ENCODE results near the gene WWC1. TPM values are rescaled to one million over a fixed set of nuclear protein-coding genes. Genes with fewer than 3 reads are reported as not detected.

The WWC1 gene
- total RNA-seq, 2 experiments from 2014 or later = 1.7 to 2.1 TPM

DNA sequence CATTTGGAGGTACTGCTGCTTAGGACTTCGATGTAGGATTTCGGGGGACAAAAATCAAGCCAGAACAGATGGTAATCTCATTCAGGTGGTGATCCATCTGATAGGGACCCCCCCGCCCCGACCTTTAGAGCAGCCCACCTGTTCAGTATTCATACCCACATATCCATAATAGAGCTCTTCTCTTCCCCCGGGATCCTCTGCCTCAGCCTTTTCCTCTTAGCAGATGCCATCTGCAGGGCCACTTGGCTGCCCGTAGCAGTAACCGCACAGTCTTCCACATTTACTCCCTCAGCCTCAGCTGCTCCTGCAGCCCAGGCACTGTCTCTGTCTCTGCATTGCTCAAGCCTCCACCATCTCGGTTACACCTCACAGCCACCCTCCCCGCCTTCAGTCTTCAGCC is 129.0 kb downstream of the WWC1 start:
- H3K4me3 Mint-ChIP-seq = no peak overlapping the region
- no peak for DNase-seq
- no peak overlapping the region for H3K27ac Mint-ChIP-seq
- H3K4me1 Mint-ChIP-seq (ENCODE audit: low read depth) = no peaks in the 10 kb centered on the region
- intact Hi-C loops (cut with micrococcal nuclease) = no loop called here
- no peaks in the 10 kb centered on the region for H3K27me3 Mint-ChIP-seq (ENCODE audit: low read depth)
- CTCF ChIA-PET = no interaction called here
- H3K36me3 Mint-ChIP-seq (ENCODE audit: low read depth) = no peaks in the 10 kb centered on the region
- H3K9me3 Mint-ChIP-seq = no peaks in the 10 kb centered on the region

GRCh38 chr5:168422431-168422830 is 131.0 kb downstream of the WWC1 start:
- no peaks in the 10 kb centered on the region for H3K9me3 Mint-ChIP-seq
- intact Hi-C loops (cut with micrococcal nuclease) = loop anchor here (1.0 kb wide), 1 partner anchor 153 kb away; no protein-coding TSS in a partner anchor
- H3K27ac Mint-ChIP-seq = no peak overlapping the region
- CTCF ChIA-PET = interaction anchor here (1.2 to 1.4 kb wide), 3 partner anchors 12 to 153 kb away, joined by 3 to 4 read pairs (median 4); no protein-coding TSS in a partner anchor
- H3K4me3 Mint-ChIP-seq = no peak overlapping the region
- H3K4me1 Mint-ChIP-seq (ENCODE audit: low read depth) = no peaks in the 10 kb centered on the region
- no peaks in the 10 kb centered on the region for H3K36me3 Mint-ChIP-seq (ENCODE audit: low read depth)
- no peaks in the 10 kb centered on the region for H3K27me3 Mint-ChIP-seq (ENCODE audit: low read depth)
- no peak for DNase-seq

GRCh38 chr5:168423478-168423877 is 132.0 kb downstream of the WWC1 start:
- CTCF ChIA-PET = interaction anchor here (0.7 to 1.2 kb wide), 2 partner anchors 49 to 153 kb away, joined by 3 read pairs; no protein-coding TSS in a partner anchor
- no peak overlapping the region for H3K4me3 Mint-ChIP-seq
- H3K27ac Mint-ChIP-seq = no peak overlapping the region
- DNase-seq = no peak
- intact Hi-C loops (cut with micrococcal nuclease) = no loop called here
- H3K27me3 Mint-ChIP-seq (ENCODE audit: low read depth) = no peaks in the 10 kb centered on the region
- H3K36me3 Mint-ChIP-seq (ENCODE audit: low read depth) = no peaks in the 10 kb centered on the region
- H3K4me1 Mint-ChIP-seq (ENCODE audit: low read depth) = no peaks in the 10 kb centered on the region
- H3K9me3 Mint-ChIP-seq = no peaks in the 10 kb centered on the region

DNA sequence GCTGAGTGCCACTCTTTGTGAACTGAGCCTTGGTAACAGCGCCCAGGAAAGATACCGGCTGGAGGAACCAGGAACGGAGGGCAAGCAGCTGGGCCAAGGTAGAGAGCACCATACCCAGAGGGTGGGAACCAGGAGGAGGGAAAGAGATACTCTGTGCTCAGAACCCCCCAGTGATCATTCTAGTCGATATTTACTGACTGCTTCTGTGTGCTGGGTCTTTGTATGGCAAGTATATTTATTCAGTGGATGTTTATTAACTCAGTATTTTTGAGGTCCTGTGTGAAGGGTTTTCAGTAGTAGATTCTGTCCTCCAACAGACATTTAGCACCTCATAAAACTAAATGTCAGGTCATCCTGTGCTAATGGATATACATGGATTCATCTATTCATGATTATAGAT is 132.5 kb downstream of the WWC1 start:
- H3K4me3 Mint-ChIP-seq = no peak overlapping the region
- H3K36me3 Mint-ChIP-seq (ENCODE audit: low read depth) = peaks cover 2% of the 10 kb centered on the region
- CTCF ChIA-PET = interaction anchor here (0.7 kb wide), 1 partner anchor 16 kb away, joined by 3 read pairs; no protein-coding TSS in a partner anchor
- DNase-seq = no peak
- intact Hi-C loops (cut with micrococcal nuclease) = no loop called here
- no peaks in the 10 kb centered on the region for H3K27me3 Mint-ChIP-seq (ENCODE audit: low read depth)
- H3K9me3 Mint-ChIP-seq = no peaks in the 10 kb centered on the region
- no peak overlapping the region for H3K27ac Mint-ChIP-seq
- no peaks in the 10 kb centered on the region for H3K4me1 Mint-ChIP-seq (ENCODE audit: low read depth)

DNA sequence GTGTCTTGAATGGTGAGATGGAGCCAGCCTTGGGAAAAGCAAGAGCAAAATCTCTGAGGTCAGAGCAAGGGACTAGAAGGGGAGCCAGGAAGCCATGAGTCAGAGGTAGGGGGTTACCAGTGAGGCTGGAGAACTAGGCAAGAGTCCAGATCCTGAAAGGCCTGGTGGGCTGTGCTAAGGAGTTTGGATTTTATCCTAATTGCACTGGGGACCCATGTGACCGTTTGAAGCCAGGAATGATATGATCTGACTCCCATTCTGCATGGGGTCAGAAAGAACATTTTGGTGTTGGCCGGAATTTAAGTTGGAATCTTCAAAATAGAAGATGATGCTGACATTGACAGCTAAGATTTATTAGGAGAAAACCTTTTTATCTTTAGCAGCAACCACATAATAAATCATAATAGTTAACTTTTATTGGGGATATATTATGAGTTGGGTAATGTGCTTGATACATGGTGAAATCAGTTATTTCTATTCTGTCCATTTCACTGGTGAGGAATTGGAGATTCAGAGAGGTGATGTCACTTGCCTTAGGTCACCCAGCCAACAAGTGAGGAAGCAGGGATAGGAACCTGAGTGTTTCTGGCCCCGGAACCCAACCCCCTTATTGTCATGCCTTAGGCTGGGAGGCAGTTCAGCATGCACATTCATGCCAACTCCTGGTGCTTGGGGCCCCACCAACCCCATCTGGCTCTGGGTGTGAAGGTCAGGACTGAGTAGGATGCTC is 133.3 kb downstream of the WWC1 start:
- CTCF ChIA-PET = interaction anchor here (0.7 kb wide), 1 partner anchor 17 kb away, joined by 3 read pairs; no protein-coding TSS in a partner anchor
- no peak for DNase-seq
- Mint-ChIP-seq H3K4me1 (ENCODE audit: low read depth) (no peaks in the 10 kb centered on the region), H3K36me3 (ENCODE audit: low read depth) (peaks cover 2% of the 10 kb centered on the region), H3K27me3 (ENCODE audit: low read depth) (no peaks in the 10 kb centered on the region), H3K4me3 (no peak overlapping the region), H3K27ac (no peak overlapping the region), H3K9me3 (no peaks in the 10 kb centered on the region)
- intact Hi-C loops (cut with micrococcal nuclease) = no loop called here

- Mint-ChIP-seq H3K4me1 (ENCODE audit: low read depth) (no peaks in the 10 kb centered on the region), H3K27me3 (ENCODE audit: low read depth) (no peaks in the 10 kb centered on the region), H3K27ac (no peak overlapping the region), H3K4me3 (no peak overlapping the region), H3K9me3 (no peaks in the 10 kb centered on the region), H3K36me3 (ENCODE audit: low read depth) (peaks cover 2% of the 10 kb centered on the region)
- DNase-seq = no peak
- intact Hi-C loops (cut with micrococcal nuclease) = no loop called here
- CTCF ChIA-PET = interaction anchor here (0.5 kb wide), 1 partner anchor 75 kb away, joined by 5 read pairs; no protein-coding TSS in a partner anchor
Observed at GRCh38 chr5:168426007-168426863, 134.8 kb downstream of the WWC1 start.

- Mint-ChIP-seq H3K4me1 (ENCODE audit: low read depth) (no peaks in the 10 kb centered on the region), H3K27me3 (ENCODE audit: low read depth) (no peaks in the 10 kb centered on the region)
- no peak for DNase-seq
Observed at GRCh38 chr5:168426864-168427172, 135.4 kb downstream of the WWC1 start.

DNA sequence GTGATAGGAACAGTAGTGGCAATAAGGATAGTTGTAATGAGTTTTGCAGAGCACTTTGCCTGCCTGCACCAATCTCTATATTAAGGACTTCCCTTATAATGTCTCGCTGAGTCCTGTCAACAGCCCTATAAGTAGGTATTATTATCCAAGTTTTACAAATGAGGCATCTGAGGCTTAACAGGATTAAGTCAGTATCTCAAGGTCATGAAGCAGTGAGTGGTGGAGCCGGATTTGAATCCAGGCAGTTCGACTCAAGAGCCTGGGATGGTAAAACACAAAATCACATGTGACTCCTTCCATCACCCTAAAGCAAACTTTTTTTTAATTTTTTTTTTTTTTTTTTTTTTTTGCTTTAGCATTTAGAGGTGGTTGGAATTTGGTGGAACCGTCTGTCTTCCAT is 135.8 kb downstream of the WWC1 start:
- no peaks in the 10 kb centered on the region for H3K4me1 Mint-ChIP-seq (ENCODE audit: low read depth)
- peaks cover 2% of the 10 kb centered on the region for H3K36me3 Mint-ChIP-seq (ENCODE audit: low read depth)
- intact Hi-C loops (cut with micrococcal nuclease) = no loop called here
- no peak overlapping the region for H3K4me3 Mint-ChIP-seq
- H3K9me3 Mint-ChIP-seq = no peaks in the 10 kb centered on the region
- H3K27me3 Mint-ChIP-seq (ENCODE audit: low read depth) = no peaks in the 10 kb centered on the region
- DNase-seq = no peak
- CTCF ChIA-PET = no interaction called here
- no peak overlapping the region for H3K27ac Mint-ChIP-seq

More at GRCh38 chr5:168426864-168427172, 135.4 kb downstream of the WWC1 start:
- Mint-ChIP-seq H3K27ac (no peak overlapping the region), H3K36me3 (ENCODE audit: low read depth) (peaks cover 2% of the 10 kb centered on the region), H3K9me3 (no peaks in the 10 kb centered on the region), H3K4me3 (no peak overlapping the region)
- intact Hi-C loops (cut with micrococcal nuclease) = no loop called here
- CTCF ChIA-PET = no interaction called here

DNA sequence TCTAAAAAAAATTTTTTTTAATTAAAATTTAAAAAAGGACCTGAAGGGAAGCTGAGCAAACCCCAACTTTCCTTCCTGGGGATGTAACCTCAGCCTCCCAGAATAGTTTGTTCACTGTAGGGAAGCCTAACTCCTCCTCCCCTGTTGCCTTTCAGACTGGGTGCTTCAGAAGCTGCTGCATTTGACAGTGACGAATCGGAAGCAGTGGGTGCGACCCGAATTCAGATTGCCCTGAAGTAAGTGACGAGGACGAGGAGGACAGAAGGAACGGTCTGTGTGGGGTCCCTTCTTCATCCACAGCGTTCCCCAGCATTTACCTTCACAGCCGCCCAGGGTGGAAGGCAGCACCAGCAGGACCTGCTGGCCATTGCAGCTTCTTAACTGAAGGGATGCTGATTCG is 137.1 kb downstream of the WWC1 start:
- no peaks in the 10 kb centered on the region for H3K4me1 Mint-ChIP-seq (ENCODE audit: low read depth)
- no peaks in the 10 kb centered on the region for H3K9me3 Mint-ChIP-seq
- intact Hi-C loops (cut with micrococcal nuclease) = no loop called here
- peaks cover 2% of the 10 kb centered on the region for H3K36me3 Mint-ChIP-seq (ENCODE audit: low read depth)
- H3K4me3 Mint-ChIP-seq = no peak overlapping the region
- no peak for DNase-seq
- H3K27ac Mint-ChIP-seq = no peak overlapping the region
- CTCF ChIA-PET = no interaction called here
- no peaks in the 10 kb centered on the region for H3K27me3 Mint-ChIP-seq (ENCODE audit: low read depth)

DNA sequence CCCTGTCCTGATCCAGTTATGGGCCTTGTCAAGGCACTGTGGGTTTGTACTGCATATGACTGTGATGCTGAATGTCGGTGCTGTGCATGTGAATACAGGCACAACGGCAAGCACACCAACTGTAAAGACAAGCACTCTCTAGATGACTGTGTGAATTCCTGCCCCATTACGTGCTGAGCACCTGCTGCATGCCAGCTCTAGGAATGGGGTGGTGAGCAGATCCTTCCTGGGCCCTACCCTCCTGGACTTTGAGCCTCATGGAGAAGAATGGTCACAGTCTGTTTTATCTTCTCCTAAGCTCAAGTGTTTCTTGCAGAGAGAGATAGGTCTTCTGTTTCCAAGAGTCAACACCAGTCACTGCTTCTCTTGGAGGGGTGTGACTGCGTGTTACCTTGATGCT is 138.9 kb downstream of the WWC1 start:
- H3K4me1 Mint-ChIP-seq (ENCODE audit: low read depth) = no peaks in the 10 kb centered on the region
- CTCF ChIA-PET = no interaction called here
- no peak overlapping the region for H3K27ac Mint-ChIP-seq
- H3K4me3 Mint-ChIP-seq = no peak overlapping the region
- H3K27me3 Mint-ChIP-seq (ENCODE audit: low read depth) = no peaks in the 10 kb centered on the region
- no peak for DNase-seq
- H3K36me3 Mint-ChIP-seq (ENCODE audit: low read depth) = peaks cover 2% of the 10 kb centered on the region
- no peaks in the 10 kb centered on the region for H3K9me3 Mint-ChIP-seq
- intact Hi-C loops (cut with micrococcal nuclease) = no loop called here

GRCh38 chr5:168432903-168433302 is 141.5 kb downstream of the WWC1 start:
- no peak for DNase-seq
- CTCF ChIA-PET = no interaction called here
- Mint-ChIP-seq H3K27ac (no peak overlapping the region), H3K4me1 (ENCODE audit: low read depth) (no peaks in the 10 kb centered on the region), H3K36me3 (ENCODE audit: low read depth) (peaks cover 2% of the 10 kb centered on the region), H3K27me3 (ENCODE audit: low read depth) (peaks cover 3% of the 10 kb centered on the region), H3K9me3 (no peaks in the 10 kb centered on the region), H3K4me3 (no peak overlapping the region)
- intact Hi-C loops (cut with micrococcal nuclease) = no loop called here

GRCh38 chr5:168434001-168434400 is 142.6 kb downstream of the WWC1 start:
- Mint-ChIP-seq H3K9me3 (no peaks in the 10 kb centered on the region), H3K4me3 (no peak overlapping the region), H3K27ac (no peak overlapping the region), H3K27me3 (ENCODE audit: low read depth) (peaks cover 3% of the 10 kb centered on the region), H3K4me1 (ENCODE audit: low read depth) (no peaks in the 10 kb centered on the region), H3K36me3 (ENCODE audit: low read depth) (peaks cover under 1% of the 10 kb centered on the region)
- DNase-seq = no peak
- intact Hi-C loops (cut with micrococcal nuclease) = no loop called here
- CTCF ChIA-PET = interaction anchor here (0.6 kb wide), 1 partner anchor 205 kb away, joined by 3 read pairs; no protein-coding TSS in a partner anchor
